GM21576 (cell line): Measurements from ENCODE around the gene PUS3.
"Not testable (repeated sequence)": the region's sequence is repeated elsewhere in the genome, so short reads cannot be mapped to it uniquely, and the experiment has no call there.

Experiments
- ATAC-seq: cut with Tn5 transposase; IDR thresholded peaks from one replicate; pipeline ENCODE4 v1.9.1; 2021; ENCODE audit warnings: mild to moderate bottlenecking, moderate library complexity; ENCODE audit not compliant: unreplicated experiment

The PUS3 gene

DNA sequence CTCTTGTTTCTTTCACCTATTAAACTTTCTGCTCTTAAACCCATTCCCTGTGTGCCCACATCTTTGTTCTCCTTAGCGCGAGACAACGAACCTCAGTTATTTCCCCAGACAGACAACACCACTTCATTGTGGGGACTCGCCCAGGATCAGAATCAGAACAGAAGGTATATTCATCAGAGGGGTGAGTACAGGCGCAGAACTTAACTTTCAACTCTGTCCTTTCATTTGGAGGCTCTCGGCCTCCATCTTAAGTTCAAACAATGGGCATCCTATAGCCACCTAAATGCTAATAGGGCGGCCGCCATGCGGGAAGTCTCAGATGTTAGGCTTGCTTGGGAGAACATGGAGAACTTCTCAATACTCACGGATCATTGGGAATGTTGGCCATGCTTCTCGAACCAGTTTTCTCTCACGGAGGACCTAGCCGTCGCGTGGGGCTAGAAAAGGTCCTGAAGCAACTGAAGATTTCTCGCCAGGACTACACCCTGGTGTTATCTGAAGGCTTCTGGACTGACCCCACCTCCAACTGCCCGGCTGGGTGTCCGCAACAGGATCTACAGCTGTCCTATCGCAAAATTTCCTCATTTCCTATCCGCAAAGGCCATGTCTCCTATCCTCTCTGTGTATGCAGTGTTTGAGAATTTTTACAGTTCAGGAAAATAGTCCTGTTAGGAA lies 29.0 kb downstream of the PUS3 start:
- ATAC-seq: no peak

DNA sequence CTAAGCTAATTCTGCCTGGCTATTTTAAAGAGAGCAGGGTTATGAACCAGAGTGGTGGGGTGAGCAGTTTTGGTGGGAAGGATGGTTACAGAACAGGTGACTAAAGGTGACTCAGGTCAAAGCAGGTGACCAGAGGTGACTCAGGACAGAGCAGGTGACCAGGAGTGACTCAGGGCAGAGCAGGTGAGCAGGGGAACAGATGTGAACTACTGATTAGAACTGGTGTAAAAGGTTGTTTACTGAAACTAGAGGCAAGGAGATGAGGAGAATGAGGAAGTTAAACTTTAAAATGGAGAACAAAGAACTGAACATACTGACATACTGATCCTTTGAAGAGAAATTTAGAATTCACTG lies 30.9 kb downstream of the PUS3 start:
- no peak for ATAC-seq

DNA sequence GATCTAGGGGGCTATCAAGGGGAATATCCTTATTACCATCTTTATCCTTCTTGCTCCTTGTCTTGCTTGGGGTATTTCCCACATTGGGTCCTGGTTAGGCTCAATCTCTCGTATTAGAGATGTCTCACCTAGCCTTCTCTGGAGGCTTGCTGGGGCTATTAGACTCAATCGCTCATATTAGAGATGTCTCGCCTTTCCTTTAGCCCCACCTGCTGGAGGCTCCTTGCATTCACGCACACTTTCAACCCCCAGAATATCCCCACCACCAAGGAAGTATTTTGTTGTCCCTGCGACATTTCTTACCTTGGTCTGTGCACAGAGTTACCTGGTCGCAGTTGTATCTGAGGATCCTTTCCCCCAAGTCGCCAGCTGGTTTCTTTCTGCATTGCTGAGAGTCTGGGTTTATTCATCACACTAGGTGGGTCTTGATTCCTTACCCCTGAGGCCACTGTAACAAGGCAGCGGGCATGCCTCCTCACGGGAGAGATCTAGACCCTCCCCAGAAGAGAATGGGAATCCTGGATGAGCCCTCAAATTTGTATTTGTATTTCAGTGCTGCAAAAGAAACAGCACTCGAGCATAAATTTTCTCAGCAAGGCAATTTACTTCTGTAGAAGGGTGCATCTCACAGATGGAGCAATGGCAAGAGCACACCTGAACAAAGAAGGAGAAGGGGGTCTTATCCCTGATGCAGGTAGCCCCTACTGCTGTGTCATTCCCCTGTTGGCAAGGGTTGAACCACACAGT lies 31.4 kb downstream of the PUS3 start:
- ATAC-seq: no peak

DNA sequence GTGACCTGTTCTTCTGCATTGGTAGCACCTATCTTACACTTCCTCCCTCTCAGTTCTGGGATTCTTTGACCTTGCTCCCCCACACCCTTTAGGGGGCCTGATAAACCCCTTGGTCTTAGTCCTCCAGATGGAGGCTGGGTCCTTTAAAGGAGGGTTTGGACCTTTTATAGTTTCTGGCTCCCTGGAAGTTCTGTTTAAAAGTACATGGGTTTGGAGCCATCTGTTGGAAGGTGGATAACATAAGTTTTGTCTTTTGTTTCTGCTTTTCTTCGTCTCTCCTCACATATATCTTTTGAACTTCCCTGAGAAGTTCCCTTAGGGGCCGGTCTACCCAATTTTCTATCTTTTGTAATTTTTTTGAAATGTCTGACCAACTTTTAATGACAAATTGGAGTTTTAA lies 33.5 kb downstream of the PUS3 start:
- ATAC-seq: no peak

DNA sequence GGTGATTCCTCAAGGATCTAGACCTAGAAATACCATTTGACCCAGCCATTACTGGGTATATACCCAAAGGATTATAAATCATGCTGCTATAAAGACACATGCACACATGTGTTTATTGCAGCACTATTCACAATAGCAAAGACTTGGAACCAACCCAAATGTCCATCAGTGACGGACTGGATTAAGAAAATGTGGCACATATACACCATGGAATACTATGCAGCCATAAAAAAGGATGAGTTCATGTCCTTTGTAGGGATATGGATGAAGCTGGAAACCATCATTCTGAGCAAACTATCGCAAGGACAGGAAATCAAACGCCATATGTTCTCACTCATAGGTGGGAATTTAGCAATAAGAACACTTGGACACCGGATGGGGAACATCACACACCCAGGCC lies 37.7 kb downstream of the PUS3 start:
- not testable (repeated sequence) for ATAC-seq

DNA sequence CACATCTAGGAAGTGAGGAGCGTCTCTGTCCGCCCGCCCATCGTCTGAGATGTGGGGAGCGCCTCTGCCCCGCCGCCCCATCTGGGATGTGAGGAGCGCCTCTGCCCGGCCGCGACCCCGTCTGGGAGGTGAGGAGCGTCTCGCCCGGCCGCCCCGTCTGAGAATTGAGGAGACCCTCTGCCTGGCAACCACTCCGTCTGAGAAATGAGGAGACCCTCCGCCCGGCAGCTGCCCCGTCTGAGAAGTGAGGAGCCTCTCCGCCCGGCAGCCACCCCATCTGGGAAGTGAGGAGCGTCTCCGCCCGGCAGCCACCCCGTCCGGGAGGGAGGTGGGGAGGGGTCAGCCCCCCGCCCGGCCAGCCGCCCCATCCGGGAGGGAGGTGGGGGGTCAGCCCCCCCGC lies 40.2 kb downstream of the PUS3 start:
- not testable (repeated sequence) for ATAC-seq

DNA sequence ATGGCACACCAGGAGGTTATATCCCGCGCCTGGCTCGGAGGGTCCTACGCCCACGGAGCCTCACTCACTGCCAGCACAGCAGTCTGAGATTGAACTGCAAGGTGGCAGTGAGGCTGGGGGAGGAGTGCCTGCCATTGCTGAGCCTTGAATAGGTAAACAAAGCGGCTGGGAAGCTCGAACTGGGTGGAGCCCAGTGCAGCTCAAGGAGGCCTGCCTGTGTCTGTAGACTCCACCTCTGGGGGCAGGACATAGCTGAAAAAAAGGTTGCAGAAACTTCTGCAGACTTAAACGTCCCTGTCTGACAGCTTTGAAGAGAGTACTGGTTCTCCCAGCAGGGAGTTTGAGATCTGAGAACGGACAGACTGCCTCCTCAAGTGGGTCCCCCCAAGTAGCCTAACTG lies 45.3 kb downstream of the PUS3 start:
- not testable (repeated sequence) for ATAC-seq

DNA sequence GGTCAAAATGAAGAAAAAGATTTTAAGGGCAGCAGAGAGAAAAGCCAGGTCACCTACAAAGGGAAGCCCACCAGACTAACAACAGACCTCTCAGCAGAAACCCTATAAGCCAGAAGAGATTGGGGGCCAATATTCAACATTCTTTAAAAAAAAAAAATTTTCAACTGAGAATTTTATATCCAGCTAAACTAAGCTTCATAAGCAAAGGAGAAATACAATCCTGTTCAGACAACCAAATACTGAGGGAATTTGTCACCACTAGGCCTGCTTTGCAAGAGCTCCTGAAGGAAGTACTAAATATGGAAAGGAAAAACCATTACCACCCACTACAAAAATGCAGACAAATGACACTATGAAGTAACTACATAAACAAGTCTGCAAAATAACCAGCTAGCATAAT lies 56.8 kb downstream of the PUS3 start:
- ATAC-seq: no peak
